Inflammatory macrophage treated with lipopolysaccharide for 4 hours (primary cell): ENCODE results near the gene DENND6B.

Source experiments
- DNase-seq: peaks from one replicate; pipeline ENCODE4 v3.0.0-alpha.2; 2020

Gene DENND6B

GRCh38 chr22:50314455-50315288 lies 12.1 kb downstream of the DENND6B start:
- peak; percentile 71 for DNase-seq

- DNase-seq, result no peak
Observed at GRCh38 chr22:50314081-50314454, 12.7 kb downstream of the DENND6B start.

DNA sequence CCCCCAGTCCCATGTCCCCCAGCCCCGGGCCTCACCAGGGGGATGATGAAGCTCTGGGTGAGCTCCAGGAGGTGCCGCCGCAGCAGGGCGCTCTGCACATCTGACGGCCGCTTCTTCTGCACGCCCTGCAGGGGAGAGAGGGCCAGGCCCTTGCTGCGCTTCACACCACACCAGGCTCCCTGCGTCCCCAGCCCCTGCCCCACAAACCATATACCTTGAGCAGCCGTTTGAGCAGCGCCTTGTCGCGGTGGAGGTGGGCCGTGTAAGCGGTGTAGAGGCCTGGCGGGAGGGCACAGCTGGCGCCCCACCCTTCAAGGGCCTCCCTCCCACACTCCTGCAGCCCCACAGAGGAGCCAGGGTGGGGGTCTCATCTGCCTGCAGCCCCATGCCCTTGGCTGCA lies 13.2 kb downstream of the DENND6B start:
- DNase-seq, result no peak

GRCh38 chr22:50313021-50313420 lies 13.8 kb downstream of the DENND6B start:
- no peak for DNase-seq

- DNase-seq, result no peak
Observed at GRCh38 chr22:50312371-50312770, 14.4 kb downstream of the DENND6B start.

GRCh38 chr22:50311606-50312351 lies 15.0 kb downstream of the DENND6B start:
- DNase-seq, result no peak

GRCh38 chr22:50310949-50311444 lies 15.8 kb downstream of the DENND6B start:
- DNase-seq, result no peak

GRCh38 chr22:50310031-50310722 lies 16.6 kb downstream of the DENND6B start:
- no peak for DNase-seq

GRCh38 chr22:50309601-50309991 lies 17.2 kb downstream of the DENND6B start:
- DNase-seq, result no peak

DNA sequence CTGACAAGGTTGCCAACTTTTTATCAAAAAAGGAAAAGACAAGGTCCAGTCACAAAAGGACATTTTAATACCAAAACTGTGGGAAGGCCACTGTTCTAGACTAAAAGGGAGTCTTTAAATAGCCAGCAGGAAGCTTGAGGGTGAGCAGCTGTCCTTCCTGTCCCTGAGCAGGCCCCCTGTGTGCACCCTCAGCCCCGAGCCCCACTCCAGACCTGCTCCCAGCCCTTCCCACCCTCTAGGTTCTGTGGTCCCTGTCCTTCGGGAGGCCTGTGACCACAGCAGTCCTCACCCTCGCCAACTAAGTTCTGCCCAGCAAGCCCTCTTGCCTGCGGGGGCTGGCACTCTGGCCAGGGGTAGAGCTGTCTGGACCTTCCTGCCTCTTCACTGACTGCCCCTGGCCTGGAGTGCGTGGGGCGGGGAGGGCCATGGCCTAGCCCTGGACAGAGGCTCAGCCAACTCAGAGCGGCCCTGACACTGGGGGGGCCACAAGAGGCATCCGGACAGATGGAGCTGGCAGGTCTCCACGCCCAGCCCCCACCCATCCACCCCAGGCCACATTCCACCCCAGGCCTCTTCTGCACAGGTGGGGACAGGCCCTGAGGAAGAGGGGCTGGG lies 17.7 kb downstream of the DENND6B start:
- DNase-seq, result no peak

DNA sequence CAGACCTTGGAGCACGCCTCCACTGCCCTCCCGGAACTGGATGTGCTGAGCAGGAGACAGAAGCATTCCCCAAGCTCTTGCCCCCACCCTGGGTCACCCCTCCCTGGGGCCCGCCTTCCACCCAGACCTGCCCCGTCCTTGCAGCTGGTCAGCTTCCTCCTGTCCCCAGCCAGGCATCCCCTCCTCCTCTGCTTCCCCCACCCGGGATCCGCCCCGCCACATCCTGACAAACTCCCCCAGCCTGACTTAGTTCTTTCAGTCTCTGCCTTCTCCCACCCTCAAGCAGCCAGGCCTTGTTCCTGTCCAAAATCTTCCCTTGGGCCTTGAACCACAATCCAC lies 18.2 kb downstream of the DENND6B start:
- DNase-seq, result peak; percentile 59

GRCh38 chr22:50307890-50308596 lies 18.8 kb downstream of the DENND6B start:
- DNase-seq, result no peak

DNA sequence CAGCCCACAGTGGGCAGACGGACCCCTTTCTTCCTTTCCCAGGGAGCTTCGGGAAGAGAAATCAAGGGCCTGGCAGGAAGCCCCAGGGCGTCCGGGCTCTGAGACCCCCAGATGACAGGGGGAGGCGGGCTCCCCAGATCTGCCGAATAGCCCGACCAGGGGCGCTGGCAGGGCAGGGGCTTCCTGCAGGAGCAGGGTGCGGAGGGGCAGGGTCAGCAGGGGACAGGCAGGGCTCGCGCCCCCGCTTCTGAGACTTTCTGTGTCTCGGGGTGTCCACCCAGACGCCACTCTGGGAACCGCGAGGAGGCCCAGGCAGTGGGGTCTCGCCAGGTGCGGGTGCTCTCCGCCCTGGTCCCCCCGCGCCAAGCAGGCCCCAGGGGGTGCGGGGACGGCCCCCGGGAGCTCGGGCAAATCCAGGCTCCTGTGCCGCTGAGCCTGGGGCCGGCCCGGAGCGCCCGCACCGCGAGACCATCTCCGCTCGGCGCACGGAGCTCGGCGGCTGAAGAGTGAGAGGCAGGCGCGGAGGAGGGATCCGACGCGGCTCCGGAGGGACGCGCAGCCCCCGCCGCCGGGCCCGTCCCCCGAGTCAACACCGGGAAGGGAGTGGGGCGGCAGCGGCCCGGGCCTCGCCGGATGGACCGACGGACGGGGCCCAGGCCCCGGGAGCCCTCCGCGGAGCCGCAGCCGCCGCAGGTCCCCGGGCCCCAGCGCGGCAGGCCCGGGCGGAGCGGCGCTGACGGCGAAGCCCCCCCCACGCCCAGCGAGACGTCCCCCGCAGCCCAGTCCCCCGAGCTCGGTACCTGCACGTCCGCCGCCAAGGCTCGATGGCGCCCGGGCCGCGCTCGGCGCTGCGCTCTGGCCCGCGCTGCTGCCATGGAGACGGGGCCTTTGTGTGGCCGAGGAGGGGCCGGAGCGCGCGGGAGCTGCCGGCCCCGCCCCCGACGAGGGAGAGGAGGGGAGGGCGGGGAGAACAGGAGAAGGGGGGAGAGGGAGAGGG lies 19.8 kb downstream of the DENND6B start, which contains the start of gene PLXNB2:
TSS of gene PLXNB2 (minus strand) at position 894 of the 997 bp plus-strand sequence. CDS start 17,062 bp downstream, outside the sequence.
- DNase-seq, result peak; percentile 67

- DNase-seq, result peak; percentile 96
Observed at GRCh38 chr22:50305923-50306566, 20.8 kb downstream of the DENND6B start.

DNA sequence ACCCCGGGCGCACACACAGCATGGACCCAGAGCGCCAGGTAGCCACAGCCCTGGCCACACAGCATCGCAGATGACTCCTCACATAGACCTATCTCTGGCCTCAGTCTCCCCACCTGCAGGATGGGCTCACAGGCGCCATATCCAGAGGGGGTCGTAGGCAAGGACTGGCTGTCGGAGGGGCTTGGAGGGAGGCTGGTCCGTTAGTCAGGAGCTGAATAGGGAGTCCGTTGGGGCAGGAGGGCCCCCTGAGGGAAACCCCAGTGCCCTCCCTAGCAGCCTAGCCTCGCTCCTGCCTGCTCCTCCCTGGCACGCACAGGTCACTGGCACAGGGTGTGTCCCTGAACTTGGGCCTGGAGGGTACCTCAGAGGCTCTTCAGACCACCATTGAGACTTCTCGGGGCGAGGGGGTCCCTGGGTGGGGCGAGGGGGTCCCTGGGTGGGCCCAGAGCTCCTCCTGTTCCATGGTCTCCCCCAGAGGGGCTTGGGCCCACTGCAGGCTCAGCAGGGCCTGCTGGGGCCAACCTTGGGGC lies 21.4 kb downstream of the DENND6B start:
- no peak for DNase-seq

DNA sequence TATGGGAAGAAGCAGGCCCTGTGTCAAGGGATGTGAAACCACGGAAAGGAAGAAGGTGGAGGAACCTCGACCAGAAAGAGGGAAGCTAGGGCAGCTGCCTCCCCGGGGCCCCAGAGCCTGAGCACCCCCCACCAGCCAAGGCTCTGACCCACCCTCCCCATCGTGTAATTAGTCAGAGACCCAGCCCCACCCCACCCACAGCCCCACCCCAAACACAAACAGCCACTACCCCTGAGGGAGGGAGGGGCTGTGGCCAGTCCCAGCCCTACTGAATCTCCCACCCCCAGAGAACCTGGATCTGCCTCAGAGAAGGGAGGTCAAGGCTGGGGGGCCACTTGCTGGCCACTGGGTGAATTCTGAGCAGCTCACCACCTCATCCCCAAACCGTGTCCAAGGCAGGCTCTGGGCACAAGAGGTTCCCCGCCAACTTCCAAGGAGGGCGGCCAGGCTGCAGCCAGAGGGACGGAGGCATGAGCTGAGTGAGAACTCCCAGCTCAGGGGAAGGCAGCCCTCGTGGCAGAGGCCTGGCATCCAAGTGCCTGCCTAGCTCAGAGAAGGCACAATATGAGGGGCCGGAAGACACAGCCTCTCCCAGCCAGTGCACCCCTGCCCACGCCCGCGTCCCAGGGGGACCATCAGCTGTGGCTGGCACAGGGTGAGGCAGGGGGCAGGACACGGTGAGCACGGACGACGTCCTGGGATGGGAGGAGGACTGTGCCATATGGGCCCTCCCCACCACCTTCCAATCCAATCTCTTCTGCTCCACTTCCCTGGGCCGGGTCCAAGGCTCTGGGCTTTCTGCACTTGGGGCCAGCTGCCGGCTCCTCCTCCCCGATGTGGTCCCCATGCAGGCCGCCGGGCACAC lies 22.1 kb downstream of the DENND6B start:
- DNase-seq, result peak; percentile 85

GRCh38 chr22:50303848-50304527 lies 22.8 kb downstream of the DENND6B start:
- peak; percentile 72 for DNase-seq

- DNase-seq, result no peak
Observed at GRCh38 chr22:50303515-50303847, 23.3 kb downstream of the DENND6B start.

DNA sequence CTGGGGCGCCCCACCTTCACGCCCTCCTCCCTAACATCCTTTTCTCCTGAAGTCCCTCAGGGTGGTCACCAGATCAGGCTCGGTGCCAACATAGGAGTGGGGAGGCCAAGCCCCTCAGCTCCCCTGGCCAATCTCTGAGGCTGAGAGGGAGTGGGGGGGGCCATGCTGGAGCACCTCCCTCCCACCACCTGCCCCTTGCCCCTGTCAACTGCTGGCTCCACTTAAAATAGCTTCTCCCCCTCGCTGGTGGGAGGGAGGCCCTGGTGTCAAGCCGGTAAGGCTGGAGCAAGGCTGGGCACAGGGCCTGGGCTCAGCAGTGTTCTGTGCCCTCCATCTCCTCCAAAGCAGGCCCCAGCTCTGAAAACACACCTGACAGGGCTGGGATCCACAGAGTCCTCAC lies 24.2 kb downstream of the DENND6B start:
- DNase-seq, result no peak
